NB4 (cell line): ENCODE measurements around the gene LPP.

Experiments
- DNase-seq: peaks from one replicate; pipeline ENCODE4 v3.0.0; 2010; ENCODE audit warnings: low read depth
- H3K4me3 ChIP-seq: one replicate; pipeline ENCODE4 v1.5.1; 2011; ENCODE audit warnings: mild to moderate bottlenecking, low read depth, low read length, moderate library complexity
- CTCF ChIP-seq: IDR thresholded peaks from one replicate; pipeline ENCODE4 v1.5.1; 2012; ENCODE audit warnings: low read depth, low read length
- MAX ChIP-seq: IDR thresholded peaks from 2 replicates; pipeline ENCODE4 v1.6.1; 2011; ENCODE audit warnings: low read depth, low read length
- MYC ChIP-seq: IDR thresholded peaks from 2 replicates; pipeline ENCODE4 v1.6.1; 2011; ENCODE audit warnings: low read depth, low read length
- POLR2A ChIP-seq: IDR thresholded peaks from 2 replicates; pipeline ENCODE4 v1.6.1; 2011; ENCODE audit warnings: mild to moderate bottlenecking; ENCODE audit not compliant: insufficient read length; ENCODE audit errors: extremely low read depth

LPP gene

GRCh38 chr3:188154014-188154808 is at the start of gene LPP:
Gene LPP (plus strand): TSS chr3:188154157. CDS start chr3:188406121, 251,964 bp downstream.
- DNase-seq, result peak; percentile 83
- TF ChIP-seq MYC (no peak), POLR2A (peak; percentile 30), CTCF (no peak), MAX (peak; percentile 15; the same call in 1 of the 2 replicates)
- peak within 1 kb of the TSS; percentile 56 for H3K4me3 ChIP-seq

GRCh38 chr3:188106006-188106405 is 48.0 kb upstream of the LPP start:
- TF ChIP-seq CTCF (no peak), POLR2A (no peak), MAX (no peak), MYC (no peak)
- no peak for DNase-seq

GRCh38 chr3:188106454-188106853 is 47.5 kb upstream of the LPP start:
- DNase-seq, result no peak
- no peak overlapping the region for H3K4me3 ChIP-seq
- TF ChIP-seq MYC (no peak), MAX (no peak), CTCF (no peak), POLR2A (no peak)

More at GRCh38 chr3:188106006-188106405, 48.0 kb upstream of the LPP start:
- H3K4me3 ChIP-seq, result no peak overlapping the region

- DNase-seq, result no peak
- no peak for TF ChIP-seq POLR2A
- no peak for TF ChIP-seq CTCF
- TF ChIP-seq MYC, result no peak
- TF ChIP-seq MAX, result no peak
- no peak overlapping the region for H3K4me3 ChIP-seq
These were observed 46.8 kb upstream of the LPP start for GRCh38 chr3:188106887-188107830.

- TF ChIP-seq POLR2A (no peak), CTCF (no peak), MAX (no peak), MYC (no peak)
- DNase-seq, result no peak
- H3K4me3 ChIP-seq, result no peak overlapping the region
These were observed 45.1 kb upstream of the LPP start for GRCh38 chr3:188108703-188109412.
